Astrocyte of the cerebellum (primary cell): ENCODE measurements around the gene ARHGAP42.

Source experiments
- DNase-seq: peaks from one replicate; pipeline ENCODE4 v3.0.0-alpha.2; 2011; ENCODE audit warnings: low read depth
- H3K4me3 ChIP-seq: 2 replicates; pipeline ENCODE4 v1.5.1; 2011; ENCODE audit warnings: mild to moderate bottlenecking, low read depth, low read length, moderate library complexity
- CTCF ChIP-seq: IDR thresholded peaks from 2 replicates; pipeline ENCODE4 v1.5.1; 2012; ENCODE audit warnings: low read length, low read depth, moderate library complexity, mild to moderate bottlenecking; ENCODE audit errors: missing control alignments
- in situ Hi-C: cut with HindIII; loops from 2 replicates; pipeline ENCODE4 v1.10.0; 2017; ENCODE audit warnings: low sequenced_read_pairs

Gene ARHGAP42

GRCh38 chr11:100727410-100727809 is 40.3 kb downstream of the ARHGAP42 start:
- H3K4me3 ChIP-seq = no peak overlapping the region
- no peak for DNase-seq
- TF ChIP-seq CTCF = no peak
- in situ Hi-C loops = no loop called here

GRCh38 chr11:100730266-100730665 is 43.2 kb downstream of the ARHGAP42 start:
- DNase-seq = no peak
- TF ChIP-seq CTCF = no peak
- no peak overlapping the region for H3K4me3 ChIP-seq
- in situ Hi-C loops = no loop called here

- in situ Hi-C loops = no loop called here
- DNase-seq = no peak
Observed at GRCh38 chr11:100731471-100731870, 44.4 kb downstream of the ARHGAP42 start.

GRCh38 chr11:100732949-100733348 is 45.9 kb downstream of the ARHGAP42 start:
- in situ Hi-C loops = no loop called here
- DNase-seq = no peak
- H3K4me3 ChIP-seq = no peak overlapping the region
- TF ChIP-seq CTCF = no peak

More at GRCh38 chr11:100731471-100731870, 44.4 kb downstream of the ARHGAP42 start:
- TF ChIP-seq CTCF = no peak
- no peak overlapping the region for H3K4me3 ChIP-seq

GRCh38 chr11:100734743-100735527 is 47.8 kb downstream of the ARHGAP42 start:
- in situ Hi-C loops = no loop called here
- no peak for DNase-seq
- no peak overlapping the region for H3K4me3 ChIP-seq
- TF ChIP-seq CTCF = no peak

GRCh38 chr11:100735949-100736675 is 49.0 kb downstream of the ARHGAP42 start:
- DNase-seq = no peak
- TF ChIP-seq CTCF = no peak
- H3K4me3 ChIP-seq = no peak overlapping the region
- in situ Hi-C loops = no loop called here
